ENCODE results near the gene CORO2A. TPM values are rescaled to one million over a fixed set of nuclear protein-coding genes. Genes with fewer than 3 reads are reported as not detected.

The CORO2A gene
- total RNA-seq, 1 donor from 2014 or later = 6.0 TPM

GRCh38 chr9:98086461-98086860, 106.0 kb downstream of the CORO2A start:
- DNase-seq (ENCODE audit: low spot score, unreplicated experiment) = no peak
- peaks cover 7% of the 10 kb centered on the region for H3K4me1 Mint-ChIP-seq (ENCODE audit: low read depth)
- no peaks in the 10 kb centered on the region for H3K9me3 Mint-ChIP-seq (ENCODE audit: low read depth)
- H3K36me3 Mint-ChIP-seq (ENCODE audit: insufficient read depth) = peaks cover 5% of the 10 kb centered on the region
- no peak for TF ChIP-seq CTCF (IDR thresholded peaks at IDR 0.05; ENCODE audit: unreplicated experiment)
- peak overlapping the region; percentile 46 for H3K27ac Mint-ChIP-seq
- no peak overlapping the region for H3K4me3 Mint-ChIP-seq (ENCODE audit: low read depth)
- H3K27me3 Mint-ChIP-seq = peaks cover 27% of the 10 kb centered on the region

GRCh38 chr9:98085944-98086343, 106.5 kb downstream of the CORO2A start:
- Mint-ChIP-seq H3K27me3 (peaks cover 27% of the 10 kb centered on the region), H3K27ac (no peak overlapping the region), H3K4me1 (ENCODE audit: low read depth) (peaks cover 7% of the 10 kb centered on the region), H3K36me3 (ENCODE audit: insufficient read depth) (peaks cover 5% of the 10 kb centered on the region), H3K4me3 (ENCODE audit: low read depth) (no peak overlapping the region), H3K9me3 (ENCODE audit: low read depth) (no peaks in the 10 kb centered on the region)
- TF ChIP-seq CTCF (IDR thresholded peaks at IDR 0.05; ENCODE audit: unreplicated experiment) = no peak
- no peak for DNase-seq (ENCODE audit: low spot score, unreplicated experiment)

GRCh38 chr9:98085058-98085457, 107.4 kb downstream of the CORO2A start:
- DNase-seq (ENCODE audit: low spot score, unreplicated experiment) = no peak
- Mint-ChIP-seq H3K4me1 (ENCODE audit: low read depth) (peaks cover 7% of the 10 kb centered on the region), H3K4me3 (ENCODE audit: low read depth) (no peak overlapping the region), H3K36me3 (ENCODE audit: insufficient read depth) (peaks cover 5% of the 10 kb centered on the region), H3K9me3 (ENCODE audit: low read depth) (no peaks in the 10 kb centered on the region), H3K27ac (no peak overlapping the region), H3K27me3 (peaks cover 24% of the 10 kb centered on the region)
- no peak for TF ChIP-seq CTCF (IDR thresholded peaks at IDR 0.05; ENCODE audit: unreplicated experiment)

DNA sequence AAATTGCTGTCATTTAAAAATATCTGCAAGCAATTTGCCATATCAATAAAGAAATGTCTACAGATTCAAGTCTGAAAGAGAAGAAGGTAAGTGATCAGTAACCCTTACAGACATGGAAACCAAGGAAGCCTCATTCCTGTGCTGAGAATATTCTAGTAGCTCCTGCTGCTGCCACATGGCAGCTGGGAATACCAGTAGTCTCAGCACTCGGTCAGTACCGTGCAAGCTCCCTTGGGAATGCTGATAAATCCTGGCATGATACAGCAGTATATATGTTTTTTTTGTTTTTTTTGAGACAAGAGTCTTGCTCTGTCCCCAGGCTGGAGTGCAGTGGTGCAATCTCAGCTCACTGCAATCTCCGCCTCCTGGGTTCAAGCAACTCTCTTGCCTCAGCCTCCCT, 108.0 kb downstream of the CORO2A start:
- Mint-ChIP-seq H3K9me3 (ENCODE audit: low read depth) (no peaks in the 10 kb centered on the region), H3K36me3 (ENCODE audit: insufficient read depth) (peaks cover 5% of the 10 kb centered on the region), H3K4me3 (ENCODE audit: low read depth) (no peak overlapping the region), H3K27me3 (peaks cover 18% of the 10 kb centered on the region), H3K27ac (no peak overlapping the region), H3K4me1 (ENCODE audit: low read depth) (peaks cover 7% of the 10 kb centered on the region)
- no peak for TF ChIP-seq CTCF (IDR thresholded peaks at IDR 0.05; ENCODE audit: unreplicated experiment)
- no peak for DNase-seq (ENCODE audit: low spot score, unreplicated experiment)

DNA sequence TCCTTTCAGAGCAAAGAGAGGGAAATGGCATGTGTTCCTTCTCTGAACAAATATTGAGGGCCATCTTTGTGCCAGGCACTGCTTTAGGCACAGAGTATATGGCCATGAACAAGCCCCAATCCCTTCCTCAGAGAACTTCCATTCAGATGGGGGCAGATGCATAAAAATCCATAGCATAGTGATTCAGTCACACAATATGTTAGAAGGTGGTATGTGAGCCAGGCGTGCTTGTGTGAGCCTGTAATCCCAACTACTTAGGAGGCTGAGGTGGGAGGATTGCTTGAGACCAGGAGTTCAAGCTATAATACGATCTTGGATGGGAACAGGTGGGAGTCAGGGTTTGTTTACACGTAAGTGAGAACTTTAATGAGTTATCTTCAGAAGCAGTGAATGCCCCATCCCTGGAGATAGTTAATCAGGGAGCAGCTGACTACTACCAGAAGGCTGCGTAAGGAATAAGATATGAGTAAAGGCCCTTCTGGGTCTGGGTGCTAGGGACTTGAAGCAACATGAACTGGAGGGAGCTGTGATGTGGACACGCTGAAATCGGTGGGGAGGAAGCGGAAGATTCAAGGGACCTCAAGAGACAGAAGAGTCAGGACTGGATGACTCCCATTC, 108.8 kb downstream of the CORO2A start:
- H3K4me1 Mint-ChIP-seq (ENCODE audit: low read depth) = peaks cover 7% of the 10 kb centered on the region
- H3K4me3 Mint-ChIP-seq (ENCODE audit: low read depth) = no peak overlapping the region
- H3K36me3 Mint-ChIP-seq (ENCODE audit: insufficient read depth) = peaks cover 7% of the 10 kb centered on the region
- H3K9me3 Mint-ChIP-seq (ENCODE audit: low read depth) = no peaks in the 10 kb centered on the region
- no peak for DNase-seq (ENCODE audit: low spot score, unreplicated experiment)
- no peak for TF ChIP-seq CTCF (IDR thresholded peaks at IDR 0.05; ENCODE audit: unreplicated experiment)
- H3K27me3 Mint-ChIP-seq = peaks cover 14% of the 10 kb centered on the region
- no peak overlapping the region for H3K27ac Mint-ChIP-seq
